ENCODE data around the gene CELA3A. TPM values are rescaled to one million over a fixed set of nuclear protein-coding genes. Genes with fewer than 3 reads are reported as not detected.

CELA3A gene
- total RNA-seq, 4 donors from 2014 or later, result not detected

GRCh38 chr1:22053017-22053860, 51.8 kb downstream of the CELA3A start:
- Histone ChIP-seq H3K36me3 (peaks cover 0 to under 1% (median 0%) of the 10 kb centered on the region in 3 donors), H3K9me3 (no peaks in the 10 kb centered on the region), H3K4me1 (peaks cover 0 to 41% (median 6%) of the 10 kb centered on the region in 4 donors), H3K27ac (peak overlapping the region; percentile 98 to 100 (median 100)), H3K4me3 (peak overlapping the region; percentile 69 to 100 (median 99)), H3K27me3 (no peaks in the 10 kb centered on the region)
- TF ChIP-seq POLR2A (IDR thresholded peaks at IDR 0.05) (peak in 1 of 2 donors; percentile 24), CTCF (IDR thresholded peaks at IDR 0.05) (no peak)
- DNase-seq, result peak; percentile 33 to 86 (median 69)

DNA sequence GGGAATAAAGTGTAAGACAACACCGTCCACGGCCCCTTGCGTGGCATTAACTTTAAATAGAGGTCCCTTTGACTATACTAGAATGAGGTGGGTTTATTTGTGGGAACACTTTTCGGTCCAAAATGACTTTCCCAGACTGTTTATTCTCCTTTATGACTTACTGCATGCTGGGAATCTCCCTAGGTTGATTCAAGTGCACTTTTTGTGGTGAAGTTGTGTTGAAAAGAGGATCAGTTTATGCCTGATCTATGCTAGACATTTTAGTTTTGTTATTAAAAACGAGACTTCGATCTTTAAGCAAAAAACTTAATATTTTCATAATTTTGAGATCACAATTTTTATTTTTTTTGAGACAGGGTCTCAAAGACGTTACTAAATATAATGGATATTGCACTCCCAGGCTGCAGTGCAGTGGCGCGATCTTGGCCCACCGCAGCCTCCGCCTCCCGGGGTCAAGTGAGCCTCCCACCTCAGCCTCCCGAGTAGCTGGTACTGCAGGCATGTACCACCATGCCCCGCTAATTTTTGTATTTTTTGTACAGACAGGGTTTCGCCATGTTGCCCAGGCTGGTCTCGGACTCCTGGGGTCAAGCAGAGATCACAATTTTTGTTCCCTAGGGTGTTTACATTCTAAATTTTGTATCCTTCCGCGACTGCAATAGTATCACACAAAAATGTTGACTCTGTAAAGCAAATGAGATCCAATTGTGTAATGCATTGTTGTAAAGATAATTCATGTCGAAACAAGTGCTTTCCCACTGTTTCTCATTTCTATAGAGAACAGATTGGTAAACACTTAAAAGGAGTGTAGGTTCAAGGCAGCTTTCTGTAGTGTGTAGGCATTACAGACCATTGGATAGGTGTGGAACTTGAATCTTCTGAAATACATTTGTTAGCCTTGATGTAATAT, 52.7 kb downstream of the CELA3A start:
- Histone ChIP-seq H3K27ac (peak overlapping the region; percentile 98 to 100 (median 100)), H3K27me3 (no peaks in the 10 kb centered on the region), H3K4me3 (peak overlapping the region; percentile 69 to 100 (median 99)), H3K36me3 (peaks cover 0 to 9% (median 0%) of the 10 kb centered on the region in 3 donors), H3K4me1 (peaks cover 0 to 49% (median 6%) of the 10 kb centered on the region in 4 donors), H3K9me3 (no peaks in the 10 kb centered on the region)
- no peak for TF ChIP-seq CTCF (IDR thresholded peaks at IDR 0.05)
- TF ChIP-seq POLR2A (IDR thresholded peaks at IDR 0.05), result no peak
- peak in 1 of 3 donors; percentile 44 for DNase-seq

DNA sequence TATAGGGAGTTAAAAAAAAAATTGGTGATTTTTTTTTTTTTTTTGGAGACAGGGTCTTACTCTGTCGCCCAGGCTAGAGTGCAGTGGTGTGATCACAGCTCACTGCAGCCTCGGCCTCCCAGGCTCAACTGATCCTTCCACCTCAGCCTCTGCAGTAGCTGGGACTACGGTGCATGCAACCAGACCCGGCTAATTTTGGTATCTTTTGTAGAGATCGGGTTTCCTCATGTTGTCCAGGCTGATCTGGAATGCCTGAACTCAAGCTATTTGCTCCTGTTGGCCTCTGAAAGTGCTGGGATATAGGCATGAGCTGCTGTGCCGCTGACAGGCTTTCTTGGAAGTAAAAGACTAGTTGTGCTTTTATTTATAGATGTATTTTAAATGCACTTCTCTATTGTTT, 54.0 kb downstream of the CELA3A start:
- Histone ChIP-seq H3K9me3 (no peaks in the 10 kb centered on the region), H3K27ac (no peak overlapping the region), H3K4me1 (peaks cover 0 to 62% (median 7%) of the 10 kb centered on the region in 4 donors), H3K36me3 (peaks cover 0 to 9% (median 0%) of the 10 kb centered on the region in 3 donors), H3K27me3 (no peaks in the 10 kb centered on the region), H3K4me3 (no peak overlapping the region)
- peak in 1 of 3 donors; percentile 41 for DNase-seq
- TF ChIP-seq POLR2A (IDR thresholded peaks at IDR 0.05), result no peak
- TF ChIP-seq CTCF (IDR thresholded peaks at IDR 0.05), result no peak

- H3K27me3 ChIP-seq, result no peaks in the 10 kb centered on the region
- no peak overlapping the region for H3K27ac ChIP-seq
- H3K4me3 ChIP-seq, result no peak overlapping the region
- peaks cover 0 to 66% (median 8%) of the 10 kb centered on the region in 4 donors for H3K4me1 ChIP-seq
- peaks cover 0 to 9% (median 0%) of the 10 kb centered on the region in 3 donors for H3K36me3 ChIP-seq
- TF ChIP-seq CTCF (IDR thresholded peaks at IDR 0.05) (no peak), POLR2A (IDR thresholded peaks at IDR 0.05) (no peak)
- H3K9me3 ChIP-seq, result no peaks in the 10 kb centered on the region
- peak in 1 of 3 donors; percentile 4 for DNase-seq
These were observed 54.6 kb downstream of the CELA3A start for GRCh38 chr1:22056043-22056442.

DNA sequence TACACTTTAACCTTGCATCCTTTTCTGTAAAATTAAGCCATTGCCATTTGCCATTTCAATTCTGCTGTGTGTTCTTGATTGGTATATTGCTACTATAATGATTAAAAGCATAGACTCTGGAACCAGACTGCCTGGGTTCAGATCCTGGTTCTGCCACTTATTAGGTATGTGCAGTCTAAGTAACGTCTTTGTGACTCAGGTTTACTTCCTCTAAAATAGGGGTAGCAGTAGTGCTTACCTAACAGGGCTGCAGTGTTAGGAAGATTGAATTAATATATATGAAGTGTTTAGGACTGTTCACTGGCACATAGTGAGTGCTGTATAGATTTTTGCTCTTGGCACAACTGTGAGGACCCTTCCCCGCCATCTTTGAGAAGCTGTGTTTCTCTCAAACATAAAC, 55.5 kb downstream of the CELA3A start:
- H3K4me1 ChIP-seq, result peaks cover 0 to 67% (median 13%) of the 10 kb centered on the region in 4 donors
- DNase-seq, result peak in 1 of 3 donors; percentile 7
- TF ChIP-seq CTCF (IDR thresholded peaks at IDR 0.05) (no peak), POLR2A (IDR thresholded peaks at IDR 0.05) (no peak)

More for the DNA sequence above, 55.5 kb downstream of the CELA3A start:
- Histone ChIP-seq H3K27me3 (no peaks in the 10 kb centered on the region), H3K9me3 (no peaks in the 10 kb centered on the region), H3K27ac (peak overlapping the region in 1 of 4 donors; percentile 13), H3K4me3 (no peak overlapping the region), H3K36me3 (peaks cover 0 to 9% (median 0%) of the 10 kb centered on the region in 3 donors)
